Esophagus squamous epithelium (tissue), 5 donors: ENCODE measurements around the gene DLG2. TPM values are rescaled to one million over a fixed set of nuclear protein-coding genes. Genes with fewer than 3 reads are reported as not detected.

ENCODE experiments used
- DNase-seq: peaks from one replicate; lab custom pipeline; 2025; lab: John Stamatoyannopoulos, UW
- H3K27ac ChIP-seq, 4 donors: fragments of 200-600 bp; sonication (generic); one replicate each; pipeline ENCODE4 v1.5.1; 2016 to 2019; ENCODE audit warnings: mild to moderate bottlenecking in 1 of 4
- H3K27me3 ChIP-seq, 4 donors: fragments of 200-600 bp; sonication (generic); 1 replicate in 3 of 4; 2 replicates in 1 of 4; pipeline versions ENCODE4 v1.5.1 to v1.6.0; 2017 to 2021; ENCODE audit warnings: antibody characterized with exemption in 1 of 4
- H3K36me3 ChIP-seq, 3 donors: fragments of 200-600 bp; sonication (generic); one replicate each; pipeline ENCODE4 v1.5.1; 2016 to 2019
- H3K4me1 ChIP-seq, 3 donors: fragments of 200-600 bp; sonication (generic); one replicate each; pipeline ENCODE4 v1.5.1; 2017 to 2019
- H3K4me3 ChIP-seq, 4 donors: fragments of 200-600 bp; sonication (generic); 1 replicate in 3 of 4; 2 replicates in 1 of 4; pipeline ENCODE4 v1.5.1; 2016 to 2019; ENCODE audit warnings: mild to moderate bottlenecking in 2 of 4, moderate library complexity in 1 of 4
- H3K9me3 ChIP-seq, 3 donors: fragments of 200-600 bp; sonication (generic); one replicate each; pipeline ENCODE4 v1.5.1; 2016 to 2019
- POLR2A ChIP-seq, 4 donors: fragments of 450-650 bp; IDR thresholded peaks; one replicate each; pipeline ENCODE4 v1.6.1; 2017; ENCODE audit warnings: antibody characterized with exemption in 4 of 4, mild to moderate bottlenecking in 4 of 4, moderate library complexity in 3 of 4
- WGBS, 2 donors: methylation state at CpG; one replicate each; pipeline ENCODE4 v1.1.5; 2018; 5-methylcytosine and 5-hydroxymethylcytosine counted together
- intact Hi-C: fragments of 100-400 bp; cut with DNase I; formaldehyde crosslinking; loops from one replicate; pipeline ENCODE4 v1.15.0; 2022
- total RNA-seq, 4 donors: library from RNA; depleted of rRNA; stranded (reverse); fragments of >200 nt; gene quantifications; one replicate each; pipeline ENCODE4 v1.1.0, GENCODE V29; 2016
- TF ChIP-seq, protein P1 (sequence below), 6 experiments: fragments of 450-650 bp in 4 of 6; fragments of 200-600 bp in 2 of 6; sonication (generic) in 2 of 6; IDR thresholded peaks; one replicate each; pipeline ENCODE4 v1.5.1; 2016 to 2019; ENCODE audit warnings: antibody characterized with exemption in 6 of 6, mild to moderate bottlenecking in 4 of 6, moderate library complexity in 4 of 6
- donor health status: DM: yes; HTN: yes; CAD: no.

The DLG2 gene
- total RNA-seq, 4 donors from 2014 or later, result 2.9 to 27.7 (median 12.6) TPM

DNA sequence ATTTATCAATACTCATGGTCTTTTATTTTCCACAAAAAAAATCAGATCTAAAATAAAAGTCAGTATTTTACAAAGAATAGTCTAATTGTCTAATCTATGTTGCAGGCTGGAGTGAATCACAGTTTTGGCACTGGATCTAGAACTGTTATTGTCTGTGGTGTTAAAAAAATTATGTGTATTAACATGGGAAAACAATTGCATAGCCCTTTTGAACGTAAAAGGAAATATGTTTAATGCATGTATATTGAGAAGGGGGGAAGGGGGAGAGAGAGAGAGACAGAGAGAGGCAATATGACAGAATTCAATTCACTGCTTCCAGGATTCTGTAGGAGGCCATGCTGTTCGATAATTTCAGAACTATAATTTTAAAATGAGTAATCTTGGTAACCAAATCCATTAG lies 2016.1 kb downstream of the DLG2 start:
- 3 to 34% methylated on average over 2 of the region's 2 CpGs for WGBS, 2 donors
- intact Hi-C loops, result no loop called here

DNA sequence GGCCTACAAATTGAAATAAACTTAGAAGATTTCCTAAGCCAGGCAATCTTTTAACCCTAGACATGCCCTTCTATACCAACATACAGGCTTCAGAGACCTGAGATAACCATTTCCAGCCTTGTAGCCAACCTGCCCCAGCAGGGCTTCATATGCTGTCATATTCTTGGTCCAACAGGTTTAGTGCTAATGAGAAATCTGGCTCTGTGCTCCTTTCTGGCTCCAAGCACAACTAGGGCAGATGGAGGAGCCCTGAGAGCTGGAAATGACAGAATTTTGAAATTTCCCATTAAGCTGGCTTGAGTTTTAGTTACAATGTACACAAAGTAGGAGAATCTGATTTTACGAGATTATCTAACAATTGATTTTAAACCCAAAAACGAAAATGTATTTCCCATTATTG lies 2018.0 kb downstream of the DLG2 start:
- TF ChIP-seq POLR2A (IDR thresholded peaks at IDR 0.05), result no peak
- TF ChIP-seq, protein P1, sequence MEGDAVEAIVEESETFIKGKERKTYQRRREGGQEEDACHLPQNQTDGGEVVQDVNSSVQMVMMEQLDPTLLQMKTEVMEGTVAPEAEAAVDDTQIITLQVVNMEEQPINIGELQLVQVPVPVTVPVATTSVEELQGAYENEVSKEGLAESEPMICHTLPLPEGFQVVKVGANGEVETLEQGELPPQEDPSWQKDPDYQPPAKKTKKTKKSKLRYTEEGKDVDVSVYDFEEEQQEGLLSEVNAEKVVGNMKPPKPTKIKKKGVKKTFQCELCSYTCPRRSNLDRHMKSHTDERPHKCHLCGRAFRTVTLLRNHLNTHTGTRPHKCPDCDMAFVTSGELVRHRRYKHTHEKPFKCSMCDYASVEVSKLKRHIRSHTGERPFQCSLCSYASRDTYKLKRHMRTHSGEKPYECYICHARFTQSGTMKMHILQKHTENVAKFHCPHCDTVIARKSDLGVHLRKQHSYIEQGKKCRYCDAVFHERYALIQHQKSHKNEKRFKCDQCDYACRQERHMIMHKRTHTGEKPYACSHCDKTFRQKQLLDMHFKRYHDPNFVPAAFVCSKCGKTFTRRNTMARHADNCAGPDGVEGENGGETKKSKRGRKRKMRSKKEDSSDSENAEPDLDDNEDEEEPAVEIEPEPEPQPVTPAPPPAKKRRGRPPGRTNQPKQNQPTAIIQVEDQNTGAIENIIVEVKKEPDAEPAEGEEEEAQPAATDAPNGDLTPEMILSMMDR (IDR thresholded peaks at IDR 0.05), result no peak
- 74 to 91% methylated on average over 2 of the region's 2 CpGs for WGBS, 2 donors
- no peak for DNase-seq
- H3K27ac ChIP-seq, result no peak overlapping the region
- H3K9me3 ChIP-seq, result no peaks in the 10 kb centered on the region
- peaks cover 0 to 12% (median 0%) of the 10 kb centered on the region in 3 donors for H3K4me1 ChIP-seq
- H3K27me3 ChIP-seq, result no peaks in the 10 kb centered on the region
- H3K4me3 ChIP-seq, result no peak overlapping the region
- H3K36me3 ChIP-seq, result no peaks in the 10 kb centered on the region
- intact Hi-C loops, result no loop called here

More for the DNA sequence above, 2016.1 kb downstream of the DLG2 start:
- Histone ChIP-seq H3K27ac (no peak overlapping the region), H3K36me3 (no peaks in the 10 kb centered on the region), H3K4me1 (peaks cover 0 to 12% (median 0%) of the 10 kb centered on the region in 3 donors), H3K4me3 (no peak overlapping the region), H3K9me3 (no peaks in the 10 kb centered on the region), H3K27me3 (no peaks in the 10 kb centered on the region)
- DNase-seq, result no peak
- no peak for TF ChIP-seq POLR2A (IDR thresholded peaks at IDR 0.05)
- TF ChIP-seq, protein P1 (IDR thresholded peaks at IDR 0.05), result no peak

DNA sequence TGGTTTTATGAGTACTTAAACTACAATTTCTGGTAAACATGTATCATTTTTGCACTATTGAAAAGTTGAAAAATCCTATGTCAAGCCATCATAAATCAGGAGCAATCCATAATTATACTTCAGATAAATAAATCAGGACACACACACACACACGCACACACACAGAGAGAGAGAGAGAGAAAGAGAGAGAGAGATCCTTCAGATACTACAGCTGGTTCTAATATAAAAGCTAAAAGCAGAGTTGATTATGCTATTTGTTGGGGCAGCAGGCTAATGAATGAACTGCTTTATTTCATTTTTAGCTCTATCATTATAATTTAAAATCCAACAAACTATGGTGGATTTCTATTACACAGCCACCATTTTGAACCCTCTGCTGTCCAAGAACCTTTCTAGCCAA lies 2018.6 kb downstream of the DLG2 start:
- H3K4me3 ChIP-seq, result no peak overlapping the region
- H3K27me3 ChIP-seq, result no peaks in the 10 kb centered on the region
- WGBS, 2 donors, result 89 to 96% methylated on average over 1 of the region's 1 CpG
- intact Hi-C loops, result no loop called here
- TF ChIP-seq, protein P1 (IDR thresholded peaks at IDR 0.05), result no peak
- no peak for TF ChIP-seq POLR2A (IDR thresholded peaks at IDR 0.05)
- no peak for DNase-seq
- H3K36me3 ChIP-seq, result no peaks in the 10 kb centered on the region
- no peaks in the 10 kb centered on the region for H3K9me3 ChIP-seq
- no peak overlapping the region for H3K27ac ChIP-seq
- H3K4me1 ChIP-seq, result peaks cover 0 to 12% (median 0%) of the 10 kb centered on the region in 3 donors

DNA sequence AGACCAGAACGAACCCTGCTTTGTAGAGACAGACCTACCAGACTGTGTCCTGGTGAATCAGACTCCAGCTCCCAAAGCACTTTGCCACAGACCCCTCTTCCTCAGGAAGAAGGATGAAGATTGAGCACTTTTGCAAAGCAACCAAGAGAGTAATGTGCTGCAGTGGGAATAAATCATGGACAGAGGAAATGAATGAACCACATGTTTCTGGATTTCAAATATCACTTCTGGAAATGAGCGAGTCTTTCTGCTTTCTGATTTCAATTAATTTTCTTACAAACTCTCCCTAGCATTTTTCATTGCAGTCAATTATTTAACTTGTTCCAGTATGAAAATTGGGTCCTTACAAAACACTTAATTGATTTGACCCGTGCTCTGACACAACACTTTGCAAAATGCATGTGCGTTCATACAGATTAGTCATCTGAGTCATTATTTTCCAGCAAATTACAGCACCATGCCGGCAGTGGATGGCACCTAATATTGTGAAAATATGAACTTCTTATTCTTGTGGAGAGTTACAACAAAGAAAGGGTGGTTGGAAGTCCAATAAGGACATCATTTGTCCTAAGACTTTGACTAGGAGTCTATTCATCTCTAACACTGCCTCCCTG lies 2025.1 kb downstream of the DLG2 start:
- intact Hi-C loops, result no loop called here
- H3K36me3 ChIP-seq, result no peaks in the 10 kb centered on the region
- H3K9me3 ChIP-seq, result no peaks in the 10 kb centered on the region
- H3K27ac ChIP-seq, result no peak overlapping the region
- H3K4me1 ChIP-seq, result peaks cover 0 to 18% (median 0%) of the 10 kb centered on the region in 3 donors
- no peak overlapping the region for H3K4me3 ChIP-seq
- H3K27me3 ChIP-seq, result no peaks in the 10 kb centered on the region
- 62 to 70% methylated on average over 5 of the region's 5 CpGs for WGBS, 2 donors
- no peak for DNase-seq
- TF ChIP-seq, protein P1 (IDR thresholded peaks at IDR 0.05), result no peak
- TF ChIP-seq POLR2A (IDR thresholded peaks at IDR 0.05), result no peak

DNA sequence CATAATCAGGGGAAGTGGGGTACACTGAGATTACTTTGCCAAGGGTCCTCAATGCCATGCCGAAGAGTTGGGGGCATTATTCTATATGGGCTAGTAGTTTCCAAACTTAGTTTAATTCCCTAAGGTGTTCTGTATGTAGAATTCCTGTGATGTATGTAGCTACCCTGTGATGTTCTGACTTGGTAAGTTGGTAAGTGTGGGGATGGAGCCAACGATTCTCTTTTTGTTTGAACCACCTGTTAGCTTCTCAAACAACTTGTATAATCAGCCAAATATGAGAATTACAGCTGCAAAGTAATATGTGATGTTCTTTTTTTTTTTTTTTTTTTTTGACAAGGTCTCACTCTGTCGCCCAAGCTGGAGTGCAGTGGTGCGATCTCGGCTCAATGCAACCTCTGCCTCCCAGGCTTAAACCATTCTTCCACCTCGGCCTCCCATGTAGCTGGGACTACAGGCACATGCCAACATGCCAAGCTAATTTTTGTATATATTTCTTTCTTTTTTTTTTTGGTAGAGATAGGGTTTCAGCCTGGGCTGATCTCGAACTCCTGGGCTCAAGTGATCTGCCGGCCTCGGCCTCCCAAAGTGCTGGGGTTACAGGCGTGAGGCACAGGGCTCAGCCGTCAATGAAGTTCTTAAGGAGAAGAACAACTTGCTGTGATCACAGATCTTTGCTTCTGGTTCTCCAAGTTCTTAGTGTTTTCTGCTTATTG lies 2025.8 kb downstream of the DLG2 start:
- H3K4me1 ChIP-seq, result peaks cover 0 to 18% (median 0%) of the 10 kb centered on the region in 3 donors
- no peaks in the 10 kb centered on the region for H3K27me3 ChIP-seq
- no peak overlapping the region for H3K27ac ChIP-seq
- WGBS, 2 donors, result 87 to 92% methylated on average over 10 to 11 of the region's 11 CpGs
- no peak overlapping the region for H3K4me3 ChIP-seq
- intact Hi-C loops, result no loop called here
- TF ChIP-seq, protein P1 (IDR thresholded peaks at IDR 0.05), result no peak
- TF ChIP-seq POLR2A (IDR thresholded peaks at IDR 0.05), result no peak
- DNase-seq, result no peak
- no peaks in the 10 kb centered on the region for H3K9me3 ChIP-seq
- H3K36me3 ChIP-seq, result no peaks in the 10 kb centered on the region
